Vein endothelial cell (primary cell): ENCODE measurements around the gene STPG2. TPM values are rescaled to one million over a fixed set of nuclear protein-coding genes. Genes with fewer than 3 reads are reported as not detected.

Experiments used
- total RNA-seq: library from RNA; depleted of rRNA; stranded (reverse); fragments of >200 nt; gene quantifications from 2 replicates; pipeline ENCODE4 v1.2.3, GENCODE V29; 2012

The STPG2 gene
- under 0.01 and 0.19 TPM in 2 replicates for total RNA-seq

GRCh38 chr4:98143001-98143899, at the start of gene STPG2:
STPG2 (minus strand) TSS chr4:98143476.

Other genes with a start within 250 kb of the STPG2 start
- 59.8 and 77.6 TPM in 2 replicates for gene RAP1GDS1, start 117.9 kb upstream of the STPG2 start, total RNA-seq